DOHH2 (cell line): ENCODE results near the gene SCAF4.

Experiments
- H3F3A ChIP-seq: fragments of 200-600 bp; sonication (generic), shearing (Covaris generic); 2 replicates; pipeline ENCODE4 v1.6.0; 2016; ENCODE audit warnings: antibody characterized with exemption, mild to moderate bottlenecking; ENCODE audit not compliant: control insufficient read depth, insufficient read depth
- H3K27ac ChIP-seq: fragments of 200-600 bp; sonication (generic); 2 replicates; pipeline ENCODE4 v1.5.1; 2014; ENCODE audit warnings: low read depth, mild to moderate bottlenecking, low read length, moderate library complexity
- H3K27me3 ChIP-seq: fragments of 200-600 bp; sonication (generic); 2 replicates; pipeline ENCODE4 v1.6.1; 2014; ENCODE audit warnings: mild to moderate bottlenecking, low read length, mixed read lengths; ENCODE audit not compliant: control insufficient read depth
- H3K36me3 ChIP-seq: fragments of 200-600 bp; sonication (generic); 2 replicates; pipeline ENCODE4 v1.6.1; 2014; ENCODE audit warnings: mild to moderate bottlenecking, low read length, moderate library complexity, mixed read lengths; ENCODE audit not compliant: control insufficient read depth
- H3K4me1 ChIP-seq: fragments of 200-600 bp; sonication (generic); 2 replicates; pipeline ENCODE4 v1.6.1; 2014; ENCODE audit warnings: mild to moderate bottlenecking, low read length, mixed read lengths; ENCODE audit not compliant: control insufficient read depth
- H3K4me2 ChIP-seq: fragments of 200-600 bp; sonication (generic); 2 replicates; pipeline ENCODE4 v1.6.0; 2014; ENCODE audit warnings: mild to moderate bottlenecking, low read length, moderate library complexity
- H3K4me3 ChIP-seq: fragments of 200-600 bp; sonication (generic); 2 replicates; pipeline ENCODE4 v1.5.1; 2014; ENCODE audit warnings: mild to moderate bottlenecking, low read length, mixed read lengths
- H3K79me2 ChIP-seq: fragments of 200-600 bp; sonication (generic); 2 replicates; pipeline ENCODE4 v1.6.1; 2014; ENCODE audit warnings: mild to moderate bottlenecking, low read length, mixed read lengths; ENCODE audit not compliant: control insufficient read depth
- H3K9me2 ChIP-seq: fragments of 200-600 bp; sonication (generic); replicated peaks from 2 replicates; pipeline ENCODE4 v1.6.1; 2014; ENCODE audit warnings: mild to moderate bottlenecking, low read length, mixed read lengths; ENCODE audit not compliant: control insufficient read depth
- H3K9me3 ChIP-seq: fragments of 200-600 bp; sonication (generic); 2 replicates; pipeline ENCODE4 v1.6.1; 2014; ENCODE audit warnings: antibody characterized with exemption, low read length, mixed read lengths; ENCODE audit not compliant: control insufficient read depth, insufficient read depth
- H4K20me1 ChIP-seq: fragments of 200-600 bp; sonication (generic); 2 replicates; pipeline ENCODE4 v1.6.0; 2014; ENCODE audit warnings: low read depth, mild to moderate bottlenecking, antibody characterized with exemption, low read length, moderate library complexity; ENCODE audit not compliant: control insufficient read depth, insufficient read depth
- CTCF ChIP-seq: fragments of 200-600 bp; sonication (generic); IDR thresholded peaks from one replicate; pipeline ENCODE4 v1.5.1; 2014; ENCODE audit warnings: antibody characterized with exemption, mild to moderate bottlenecking, low read depth, low read length; ENCODE audit not compliant: poor library complexity, severe bottlenecking
- EZH2phosphoT487 ChIP-seq: fragments of 200-600 bp; sonication (generic); IDR thresholded peaks from 2 replicates; pipeline ENCODE4 v1.6.1; 2017; ENCODE audit warnings: borderline replicate concordance, mild to moderate bottlenecking, antibody characterized with exemption, low read length, moderate library complexity, mixed read lengths

SCAF4 gene

GRCh38 chr21:31724552-31724951, 7.4 kb downstream of the SCAF4 start:
- Histone ChIP-seq H3K27ac (no peak overlapping the region), H3K9me2 (no peaks in the 10 kb centered on the region), H3K4me2 (0 out of 2 replicates have a peak overlapping the region, but pooled peaks have one; percentile 29), H3K79me2 (peaks cover 100% of the 10 kb centered on the region), H3K27me3 (no peaks in the 10 kb centered on the region), H3K9me3 (no peaks in the 10 kb centered on the region), H3F3A (peaks cover 7% of the 10 kb centered on the region; the same call in 1 of the 2 replicates), H3K36me3 (peaks cover 68% of the 10 kb centered on the region), H3K4me3 (no peak overlapping the region), H3K4me1 (peaks cover 79% of the 10 kb centered on the region), H4K20me1 (peaks cover 66% of the 10 kb centered on the region)
- TF ChIP-seq CTCF (no peak), EZH2phosphoT487 (no peak)

- Histone ChIP-seq H3K27ac (no peak overlapping the region), H4K20me1 (peaks cover 56% of the 10 kb centered on the region), H3F3A (peaks cover 7% of the 10 kb centered on the region; the same call in 1 of the 2 replicates), H3K9me3 (no peaks in the 10 kb centered on the region), H3K27me3 (no peaks in the 10 kb centered on the region), H3K36me3 (peaks cover 40% of the 10 kb centered on the region), H3K4me2 (no peak overlapping the region), H3K4me3 (no peak overlapping the region), H3K4me1 (peaks cover 77% of the 10 kb centered on the region), H3K79me2 (peaks cover 100% of the 10 kb centered on the region), H3K9me2 (no peaks in the 10 kb centered on the region)
- TF ChIP-seq EZH2phosphoT487, result no peak
- no peak for TF ChIP-seq CTCF
These were observed 10.5 kb downstream of the SCAF4 start for GRCh38 chr21:31721381-31721780.

GRCh38 chr21:31720739-31721138, 11.2 kb downstream of the SCAF4 start:
- Histone ChIP-seq H3K9me3 (no peaks in the 10 kb centered on the region), H3K4me2 (peak overlapping the region; percentile 15; the same call in 1 of the 2 replicates), H4K20me1 (peaks cover 60% of the 10 kb centered on the region), H3K27ac (no peak overlapping the region), H3K36me3 (peaks cover 42% of the 10 kb centered on the region), H3K79me2 (peaks cover 100% of the 10 kb centered on the region), H3F3A (peaks cover 10% of the 10 kb centered on the region), H3K9me2 (no peaks in the 10 kb centered on the region), H3K27me3 (no peaks in the 10 kb centered on the region), H3K4me3 (no peak overlapping the region), H3K4me1 (peaks cover 81% of the 10 kb centered on the region)
- no peak for TF ChIP-seq EZH2phosphoT487
- TF ChIP-seq CTCF, result no peak

- Histone ChIP-seq H3F3A (peaks cover 7% of the 10 kb centered on the region), H3K4me2 (peak overlapping the region; percentile 15; the same call in 1 of the 2 replicates), H4K20me1 (peaks cover 62% of the 10 kb centered on the region), H3K27me3 (no peaks in the 10 kb centered on the region), H3K9me2 (no peaks in the 10 kb centered on the region), H3K4me1 (peaks cover 83% of the 10 kb centered on the region), H3K9me3 (no peaks in the 10 kb centered on the region), H3K4me3 (no peak overlapping the region), H3K27ac (no peak overlapping the region), H3K36me3 (peaks cover 42% of the 10 kb centered on the region), H3K79me2 (peaks cover 100% of the 10 kb centered on the region)
- no peak for TF ChIP-seq CTCF
- no peak for TF ChIP-seq EZH2phosphoT487
These were observed 11.6 kb downstream of the SCAF4 start for GRCh38 chr21:31720330-31720729.
